CD4-positive, CD25-positive, alpha-beta regulatory T cell (primary cell): ENCODE results near the gene POGZ. TPM values are rescaled to one million over a fixed set of nuclear protein-coding genes. Genes with fewer than 3 reads are reported as not detected.

Experiments
- polyA plus RNA-seq, 4 donors: library from polyadenylated mRNA; unstranded; fragments of 300-500 nt; fragmentation: Illumina TruSeq; gene quantifications; one replicate each; pipeline ENCODE4 v1.2.3, GENCODE V29; 2021
- total RNA-seq: library from RNA; stranded (reverse); gene quantifications from one replicate; pipeline ENCODE4 v1.2.3, GENCODE V29; 2022

Gene POGZ
- total and polyA plus RNA-seq, 5 donors from 2014 or later = 5.2 to 141 (median 6.5) TPM

Other genes with a start within 250 kb of the POGZ start
- 91.6 TPM for gene PSMD4, start 204.8 kb downstream of the POGZ start, total RNA-seq
- gene PSMD4, start 204.8 kb downstream of the POGZ start, polyA plus RNA-seq = 100 to 1,000 TPM; 242 to 392 (median 297) TPM
- 31.9 TPM for gene ZNF687, start 177.2 kb downstream of the POGZ start, total RNA-seq
- gene ZNF687, start 177.2 kb downstream of the POGZ start, polyA plus RNA-seq = 1 to 10 TPM in 3 of 4 donors, under 1 TPM in 1; 0.46 to 1.9 (median 1.4) TPM
- gene PI4KB, start 132.1 kb downstream of the POGZ start, total RNA-seq = 73.5 TPM
- 10 to 100 TPM; 48.4 to 57.4 (median 53.3) TPM for gene PI4KB, start 132.1 kb downstream of the POGZ start, polyA plus RNA-seq
- gene RFX5, start 112.2 kb downstream of the POGZ start, total RNA-seq = 105 TPM
- 10 to 100 TPM; 28.8 to 35.9 (median 35.2) TPM for gene RFX5, start 112.2 kb downstream of the POGZ start, polyA plus RNA-seq
- gene SELENBP1, start 86.8 kb downstream of the POGZ start, total RNA-seq = not detected
- gene SELENBP1, start 86.8 kb downstream of the POGZ start, polyA plus RNA-seq = not detected
- gene PSMB4, start 59.9 kb downstream of the POGZ start, total RNA-seq = 344 TPM
- 10 to 100 TPM; 79.4 to 99.1 (median 91.0) TPM for gene PSMB4, start 59.9 kb downstream of the POGZ start, polyA plus RNA-seq
- 0.37 TPM for gene CGN, start 51.9 kb upstream of the POGZ start, total RNA-seq
- 1 to 10 TPM in 1 of 4 donors, under 1 TPM in 1, not detected in 2; 0.37 to 1.2 TPM for gene CGN, start 51.9 kb upstream of the POGZ start, polyA plus RNA-seq
- 13.6 TPM for gene TUFT1, start 80.8 kb upstream of the POGZ start, total RNA-seq
- gene TUFT1, start 80.8 kb upstream of the POGZ start, polyA plus RNA-seq = 10 to 100 TPM; 10.2 to 13.6 (median 12.1) TPM
- 25.3 TPM for gene SNX27, start 152.6 kb upstream of the POGZ start, total RNA-seq
- 10 to 100 TPM; 10.4 to 12.7 (median 11.5) TPM for gene SNX27, start 152.6 kb upstream of the POGZ start, polyA plus RNA-seq